IMR-90 (cell line): Measurements from ENCODE around the gene FOXC1.

Experiments
- CEBPB ChIP-seq: IDR thresholded peaks from 2 replicates; pipeline ENCODE4 v1.6.1; 2012; ENCODE audit warnings: low read depth, low read length, improper control_type of control experiment
- POLR2A ChIP-seq: IDR thresholded peaks from 2 replicates; pipeline ENCODE4 v1.6.1; 2012; ENCODE audit warnings: mild to moderate bottlenecking, low read depth, low read length

DNA sequence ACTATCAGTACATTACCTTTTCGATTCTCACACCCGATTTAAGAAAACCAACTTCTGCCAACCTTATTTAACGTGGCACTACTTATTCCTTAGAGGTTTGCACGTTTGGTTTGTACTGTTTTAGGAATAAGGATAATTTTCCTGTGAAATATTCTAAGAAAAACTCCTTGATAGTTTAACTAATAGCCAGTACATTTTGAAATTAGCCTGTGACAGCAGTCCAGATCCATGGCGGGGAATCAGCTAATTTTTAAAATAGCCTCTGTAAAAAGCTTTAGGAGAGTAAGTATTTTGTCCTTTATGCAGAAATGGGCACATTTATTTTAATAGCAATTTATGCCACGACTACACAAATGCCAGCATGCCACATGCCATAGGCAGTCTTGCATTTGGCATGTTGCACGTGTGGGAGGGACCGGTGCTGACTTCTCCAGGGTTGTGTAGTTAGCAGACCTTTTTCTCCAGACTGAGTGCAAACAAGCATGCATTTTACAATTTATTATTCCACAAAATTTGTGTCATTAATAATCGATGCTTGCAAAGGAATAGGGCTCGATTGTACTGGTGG is 6.2 kb downstream of the FOXC1 start:
- no peak for TF ChIP-seq CEBPB
- TF ChIP-seq POLR2A, result no peak
